Upper lobe of right lung (tissue), 1 donor: ENCODE measurements around the gene ZNF30. TPM values are rescaled to one million over a fixed set of nuclear protein-coding genes. Genes with fewer than 3 reads are reported as not detected.
A peak's percentile ranks its signal among the peaks of the same experiment; 100 is the strongest.
"Not testable (repeated sequence)": the region's sequence is repeated elsewhere in the genome, so short reads cannot be mapped to it uniquely, and the experiment has no call there.

Experiments
- ATAC-seq: fragments of 200-7000 bp; cut with Tn5 transposase; one replicate; pipeline ENCODE4 v1.9.1; 2020; ENCODE audit warnings: mild to moderate bottlenecking, moderate library complexity
- DNase-seq: peaks from one replicate; pipeline ENCODE4 v3.0.0-alpha.2; 2020
- H3K27ac ChIP-seq: fragments of 200-600 bp; one replicate; pipeline ENCODE4 v1.8.0; 2022
- H3K27me3 ChIP-seq: fragments of 200-600 bp; one replicate; pipeline ENCODE4 v1.8.0; 2022; ENCODE audit warnings: mild to moderate bottlenecking
- H3K36me3 ChIP-seq: fragments of 200-600 bp; one replicate; pipeline ENCODE4 v1.8.0; 2022
- H3K4me1 ChIP-seq: fragments of 200-600 bp; one replicate; pipeline ENCODE4 v1.8.0; 2022
- H3K4me3 ChIP-seq: fragments of 200-600 bp; one replicate; pipeline ENCODE4 v1.8.0; 2022; ENCODE audit warnings: mild to moderate bottlenecking
- H3K9me3 ChIP-seq: fragments of 200-600 bp; one replicate; pipeline ENCODE4 v1.8.0; 2022
- intact Hi-C: fragments of 100-400 bp; cut with DNase I; formaldehyde crosslinking; loops from one replicate; pipeline ENCODE4 v1.11.0; 2022
- total RNA-seq: library from RNA; stranded (reverse); fragmentation: NEBNext Ultra II Directional; extraction: Animal tissue kit (Norgen Biotek cat#: 25700); gene quantifications from one replicate; pipeline ENCODE4 v1.2.1, GENCODE V29; 2021
- TF ChIP-seq, protein P1 (sequence below): fragments of 200-600 bp; IDR thresholded peaks from one replicate; pipeline ENCODE4 v1.8.0; 2022; ENCODE audit warnings: antibody characterized with exemption
- donor health status: DM: no; HTN: yes; CAD: no; lungs with severe emphysema.

The ZNF30 gene
- total RNA-seq, 1 donor from 2014 or later, result 4.8 TPM

DNA sequence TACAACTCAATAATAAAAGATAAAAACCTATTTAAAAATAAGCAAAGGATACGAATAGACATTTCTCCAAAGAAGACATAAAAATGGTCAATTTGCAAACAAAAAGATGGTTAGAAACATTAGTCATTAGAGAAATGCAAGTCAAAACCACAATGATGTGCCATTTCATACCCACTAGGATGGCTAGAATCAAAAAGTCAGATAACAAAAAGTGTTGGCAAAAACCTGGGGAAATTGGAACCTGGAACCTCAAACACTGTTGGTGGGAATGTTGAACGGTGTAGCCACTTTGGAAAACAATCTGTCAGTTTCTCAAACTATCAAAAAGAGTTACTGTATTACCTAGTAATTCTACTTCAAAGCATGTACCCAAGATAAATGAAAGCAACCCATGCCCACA lies 26.5 kb upstream of the ZNF30 start:
- TF ChIP-seq, protein P1, sequence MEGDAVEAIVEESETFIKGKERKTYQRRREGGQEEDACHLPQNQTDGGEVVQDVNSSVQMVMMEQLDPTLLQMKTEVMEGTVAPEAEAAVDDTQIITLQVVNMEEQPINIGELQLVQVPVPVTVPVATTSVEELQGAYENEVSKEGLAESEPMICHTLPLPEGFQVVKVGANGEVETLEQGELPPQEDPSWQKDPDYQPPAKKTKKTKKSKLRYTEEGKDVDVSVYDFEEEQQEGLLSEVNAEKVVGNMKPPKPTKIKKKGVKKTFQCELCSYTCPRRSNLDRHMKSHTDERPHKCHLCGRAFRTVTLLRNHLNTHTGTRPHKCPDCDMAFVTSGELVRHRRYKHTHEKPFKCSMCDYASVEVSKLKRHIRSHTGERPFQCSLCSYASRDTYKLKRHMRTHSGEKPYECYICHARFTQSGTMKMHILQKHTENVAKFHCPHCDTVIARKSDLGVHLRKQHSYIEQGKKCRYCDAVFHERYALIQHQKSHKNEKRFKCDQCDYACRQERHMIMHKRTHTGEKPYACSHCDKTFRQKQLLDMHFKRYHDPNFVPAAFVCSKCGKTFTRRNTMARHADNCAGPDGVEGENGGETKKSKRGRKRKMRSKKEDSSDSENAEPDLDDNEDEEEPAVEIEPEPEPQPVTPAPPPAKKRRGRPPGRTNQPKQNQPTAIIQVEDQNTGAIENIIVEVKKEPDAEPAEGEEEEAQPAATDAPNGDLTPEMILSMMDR, result no peak
- DNase-seq, result no peak
- intact Hi-C loops, result no loop called here
- Histone ChIP-seq H3K4me1 (peaks cover 5% of the 10 kb centered on the region), H3K4me3 (no peak overlapping the region), H3K27me3 (peaks cover 24% of the 10 kb centered on the region), H3K36me3 (no peaks in the 10 kb centered on the region), H3K27ac (no peak overlapping the region), H3K9me3 (no peaks in the 10 kb centered on the region)
- no peak for ATAC-seq

DNA sequence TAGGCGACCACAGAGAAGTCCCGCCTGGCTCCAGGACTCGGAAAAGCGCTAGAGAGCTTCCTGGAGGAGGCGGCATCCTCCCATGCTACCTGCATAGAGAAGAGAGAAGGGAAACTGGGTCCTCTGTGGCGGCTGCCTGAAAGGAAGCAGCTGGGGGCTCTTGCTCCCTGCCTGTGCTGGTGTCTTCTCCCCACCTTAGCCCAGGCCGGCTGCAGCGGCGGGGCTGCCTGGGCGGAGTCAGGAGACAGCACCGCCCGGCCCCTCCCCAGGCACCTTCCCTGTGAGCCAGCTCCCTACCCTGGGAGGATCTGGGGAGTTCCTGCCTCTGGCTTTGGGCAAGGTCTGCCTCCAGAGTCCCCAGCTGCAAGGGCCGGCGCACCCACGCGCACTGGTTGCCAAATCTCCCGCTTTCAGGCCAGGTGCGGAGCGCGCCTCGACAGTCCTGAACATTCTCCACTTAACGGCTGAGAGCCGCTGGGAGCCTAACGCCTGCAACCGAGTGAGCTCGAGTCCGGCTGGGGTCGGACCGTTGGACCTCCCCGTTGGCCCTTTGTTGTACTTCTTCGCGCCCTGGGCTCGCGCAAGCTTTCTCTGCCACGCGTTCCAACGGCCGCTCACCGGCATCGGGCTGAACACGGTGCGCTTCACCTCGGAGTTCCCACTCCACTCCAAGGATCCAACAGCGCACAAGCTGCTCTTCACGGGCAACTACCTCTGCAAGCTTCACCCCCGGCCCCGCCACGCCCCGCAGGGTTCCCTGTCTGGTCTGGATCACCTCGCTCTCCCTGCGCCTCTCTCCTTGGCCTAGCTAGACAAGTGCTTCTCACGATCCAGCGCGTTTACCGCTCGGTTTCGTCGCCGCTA lies 21.8 kb upstream of the ZNF30 start:
- Histone ChIP-seq H3K27me3 (peaks cover 41% of the 10 kb centered on the region), H3K4me1 (peaks cover 7% of the 10 kb centered on the region), H3K4me3 (no peak overlapping the region), H3K27ac (no peak overlapping the region), H3K9me3 (no peaks in the 10 kb centered on the region), H3K36me3 (no peaks in the 10 kb centered on the region)
- peak; percentile 38 for ATAC-seq
- intact Hi-C loops, result no loop called here
- TF ChIP-seq, protein P1, result no peak
- DNase-seq, result no peak

DNA sequence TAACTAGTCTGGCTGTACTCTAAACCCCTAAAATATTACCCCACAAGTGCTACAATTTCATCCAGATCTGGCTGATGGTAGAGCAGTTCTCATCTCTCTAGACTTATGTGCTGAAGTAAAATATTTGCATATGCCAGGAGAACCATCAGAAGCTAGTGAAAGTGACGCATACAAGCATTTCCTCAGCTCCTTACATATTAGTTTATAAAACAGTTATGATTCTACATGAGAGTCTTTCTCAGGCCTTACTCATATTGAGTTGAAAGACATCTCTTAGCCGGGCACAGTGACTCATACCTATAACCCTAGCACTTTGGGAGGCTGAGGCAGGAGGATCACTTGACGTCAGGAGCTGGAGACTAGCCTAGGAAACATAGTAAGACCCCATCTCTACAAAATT lies 15.9 kb upstream of the ZNF30 start:
- intact Hi-C loops, result no loop called here
- peaks cover 12% of the 10 kb centered on the region for H3K27me3 ChIP-seq
- TF ChIP-seq, protein P1, result no peak
- no peaks in the 10 kb centered on the region for H3K4me1 ChIP-seq
- H3K9me3 ChIP-seq, result no peaks in the 10 kb centered on the region
- no peaks in the 10 kb centered on the region for H3K36me3 ChIP-seq
- no peak overlapping the region for H3K4me3 ChIP-seq
- ATAC-seq (no peak), DNase-seq (no peak)
- H3K27ac ChIP-seq, result no peak overlapping the region

GRCh38 chr19:34917144-34917543 lies 9.6 kb upstream of the ZNF30 start:
- H3K4me3 ChIP-seq, H3K27me3 ChIP-seq, H3K27ac ChIP-seq, ATAC-seq, H3K4me1 ChIP-seq, intact Hi-C loops, H3K36me3 ChIP-seq, H3K9me3 ChIP-seq, DNase-seq: not testable (repeated sequence)

DNA sequence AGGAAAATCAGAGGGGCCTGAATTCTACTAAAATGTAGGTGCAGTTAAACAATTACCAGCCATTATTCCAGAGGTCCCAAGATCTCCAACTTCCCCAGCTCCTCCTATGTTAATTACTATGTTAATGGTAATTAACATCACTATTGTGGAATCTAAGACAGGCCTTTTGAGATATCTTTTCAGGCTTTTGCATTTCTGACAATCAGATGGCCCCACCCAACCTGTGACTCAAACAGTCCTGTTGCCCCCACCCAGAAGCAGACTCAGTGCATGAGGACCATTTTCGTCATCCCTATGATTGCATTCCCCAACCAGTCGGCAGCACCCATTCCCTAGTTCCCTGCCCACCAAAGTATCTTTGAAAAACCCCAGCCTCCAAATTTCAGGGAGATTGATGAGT lies 8.5 kb upstream of the ZNF30 start:
- H3K36me3 ChIP-seq, result no peaks in the 10 kb centered on the region
- peaks cover 6% of the 10 kb centered on the region for H3K9me3 ChIP-seq
- H3K27ac ChIP-seq, result no peak overlapping the region
- DNase-seq (no peak), ATAC-seq (no peak)
- H3K4me3 ChIP-seq, result no peak overlapping the region
- H3K4me1 ChIP-seq, result no peaks in the 10 kb centered on the region
- no peaks in the 10 kb centered on the region for H3K27me3 ChIP-seq
- TF ChIP-seq, protein P1, result no peak
- intact Hi-C loops, result no loop called here

GRCh38 chr19:34920090-34920786 lies 6.5 kb upstream of the ZNF30 start:
- H3K4me1 ChIP-seq, ATAC-seq, H3K27me3 ChIP-seq, DNase-seq, H3K9me3 ChIP-seq, H3K27ac ChIP-seq, intact Hi-C loops, H3K4me3 ChIP-seq, H3K36me3 ChIP-seq: not testable (repeated sequence)
